HG03521 (cell line): ENCODE data around the gene ST3GAL3.

Source experiments
- ATAC-seq: cut with Tn5 transposase; IDR thresholded peaks from one replicate; pipeline ENCODE4 v1.9.1; 2021; ENCODE audit warnings: mild to moderate bottlenecking, moderate library complexity; ENCODE audit not compliant: unreplicated experiment

Gene ST3GAL3

DNA sequence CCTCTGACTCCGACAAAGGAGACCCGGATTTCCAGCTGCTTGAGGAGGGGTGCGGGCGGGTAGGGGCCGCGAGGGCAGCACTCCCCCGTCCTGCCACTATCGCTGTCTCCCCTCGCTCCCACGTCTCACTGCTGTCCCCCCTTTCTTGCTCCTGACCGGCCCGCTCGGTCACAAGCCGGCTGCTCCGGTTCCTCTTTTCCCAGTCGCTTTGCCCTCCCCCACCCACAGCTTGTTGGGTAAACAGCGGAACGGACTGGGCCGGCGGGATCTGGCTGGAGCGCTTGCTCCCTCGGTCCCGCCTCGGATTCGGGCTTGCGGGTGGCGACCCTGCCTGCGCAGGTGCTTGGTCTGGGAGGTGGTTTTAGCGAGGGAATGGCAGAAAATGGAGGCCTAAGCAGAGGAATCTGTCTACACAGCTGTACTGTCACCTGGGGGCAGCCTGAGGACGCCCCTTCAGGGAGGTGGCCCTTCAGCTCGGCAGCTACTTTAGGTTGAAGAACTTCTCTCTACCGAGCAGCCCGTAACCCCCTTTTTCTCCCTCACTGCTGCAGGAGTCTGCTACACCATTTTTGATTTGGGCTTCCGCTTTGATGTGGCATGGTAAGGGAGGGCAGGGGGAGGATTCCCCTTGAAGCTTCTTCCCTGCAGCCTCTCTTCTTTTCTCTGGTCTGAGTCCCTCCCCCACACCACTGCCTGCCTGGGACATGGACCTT is 268.1 kb downstream of the ST3GAL3 start:
- peak; percentile 8 for ATAC-seq

DNA sequence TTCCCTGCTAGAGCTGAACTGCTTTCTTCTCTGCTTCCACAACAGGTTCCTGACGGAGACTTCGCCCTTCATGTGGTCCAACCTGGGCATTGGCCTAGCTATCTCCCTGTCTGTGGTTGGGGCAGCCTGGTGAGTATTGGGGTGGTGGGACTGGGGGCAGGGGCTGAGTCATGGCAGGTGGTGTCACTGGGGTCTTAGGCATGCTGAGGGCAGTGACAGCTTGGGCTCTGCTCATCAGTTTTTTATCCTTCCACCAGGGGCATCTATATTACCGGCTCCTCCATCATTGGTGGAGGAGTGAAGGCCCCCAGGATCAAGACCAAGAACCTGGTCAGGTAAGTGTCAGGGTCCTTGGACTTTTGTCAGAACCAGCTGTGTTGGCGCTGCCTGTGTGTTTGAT is 268.7 kb downstream of the ST3GAL3 start:
- no peak for ATAC-seq

DNA sequence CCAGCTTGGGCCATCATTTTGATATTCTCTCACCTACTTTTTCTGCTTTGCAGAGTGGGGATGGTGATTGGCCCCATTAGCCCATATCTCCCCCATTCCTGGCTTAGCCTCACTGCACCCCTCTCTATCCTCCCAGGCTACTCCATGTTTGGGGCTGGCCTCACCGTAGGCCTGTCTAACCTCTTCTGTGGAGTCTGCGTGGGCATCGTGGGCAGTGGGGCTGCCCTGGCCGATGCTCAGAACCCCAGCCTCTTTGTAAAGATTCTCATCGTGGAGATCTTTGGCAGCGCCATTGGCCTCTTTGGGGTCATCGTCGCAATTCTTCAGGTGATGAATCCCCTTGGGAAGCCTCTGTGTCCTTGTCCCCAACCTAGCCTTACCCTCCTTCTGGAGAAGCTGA is 269.6 kb downstream of the ST3GAL3 start:
- no peak for ATAC-seq

DNA sequence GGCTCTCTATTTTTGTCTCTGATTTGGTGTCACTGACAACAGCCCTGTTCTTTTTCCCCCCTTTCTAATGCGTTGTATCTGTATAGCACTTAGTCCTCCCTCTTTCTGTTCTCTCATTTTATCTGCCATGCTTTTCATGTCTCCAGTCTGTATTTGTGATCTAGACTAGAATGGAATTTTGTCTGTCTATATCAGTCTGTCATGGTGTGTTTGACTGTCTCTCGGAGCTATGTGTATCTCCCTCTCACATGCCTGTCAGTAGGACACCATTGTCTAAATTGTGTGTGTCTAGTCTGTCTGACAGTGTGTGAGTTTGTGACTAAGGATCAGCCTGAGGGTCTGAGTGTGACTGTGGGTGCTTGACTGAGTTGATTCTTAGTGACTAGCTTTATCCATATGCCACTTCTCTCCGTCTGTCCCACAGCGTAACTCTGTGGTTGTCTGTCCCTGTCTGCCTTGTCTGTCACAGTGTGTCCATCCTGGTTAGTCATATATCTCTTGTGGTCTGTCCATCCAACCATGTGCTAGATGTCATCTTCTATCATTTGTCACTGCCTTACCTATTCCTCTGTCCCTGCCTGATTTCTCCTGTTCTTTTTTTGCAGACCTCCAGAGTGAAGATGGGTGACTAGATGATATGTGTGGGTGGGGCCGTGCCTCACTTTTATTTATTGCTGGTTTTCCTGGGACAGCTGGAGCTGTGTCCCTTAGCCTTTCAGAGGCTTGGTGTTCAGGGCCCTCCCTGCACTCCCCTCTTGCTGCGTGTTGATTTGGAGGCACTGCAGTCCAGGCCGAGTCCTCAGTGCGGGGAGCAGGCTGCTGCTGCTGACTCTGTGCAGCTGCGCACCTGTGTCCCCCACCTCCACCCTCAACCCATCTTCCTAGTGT is 270.3 kb downstream of the ST3GAL3 start:
- no peak for ATAC-seq

DNA sequence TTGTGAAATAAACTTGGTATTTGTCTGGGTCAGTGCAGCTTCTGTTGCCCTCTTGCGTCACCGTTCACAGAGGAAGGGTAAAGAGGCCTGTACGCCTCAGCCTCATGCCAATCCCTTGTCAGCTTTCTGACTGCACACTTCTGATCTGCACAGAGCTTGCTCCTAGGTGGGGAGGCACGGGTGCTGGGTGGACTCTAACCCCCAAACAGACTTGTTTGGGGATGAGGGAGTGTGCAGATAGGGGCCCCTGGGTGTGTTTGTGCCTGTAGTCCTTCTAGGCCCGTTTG is 270.9 kb downstream of the ST3GAL3 start:
- ATAC-seq, result no peak

DNA sequence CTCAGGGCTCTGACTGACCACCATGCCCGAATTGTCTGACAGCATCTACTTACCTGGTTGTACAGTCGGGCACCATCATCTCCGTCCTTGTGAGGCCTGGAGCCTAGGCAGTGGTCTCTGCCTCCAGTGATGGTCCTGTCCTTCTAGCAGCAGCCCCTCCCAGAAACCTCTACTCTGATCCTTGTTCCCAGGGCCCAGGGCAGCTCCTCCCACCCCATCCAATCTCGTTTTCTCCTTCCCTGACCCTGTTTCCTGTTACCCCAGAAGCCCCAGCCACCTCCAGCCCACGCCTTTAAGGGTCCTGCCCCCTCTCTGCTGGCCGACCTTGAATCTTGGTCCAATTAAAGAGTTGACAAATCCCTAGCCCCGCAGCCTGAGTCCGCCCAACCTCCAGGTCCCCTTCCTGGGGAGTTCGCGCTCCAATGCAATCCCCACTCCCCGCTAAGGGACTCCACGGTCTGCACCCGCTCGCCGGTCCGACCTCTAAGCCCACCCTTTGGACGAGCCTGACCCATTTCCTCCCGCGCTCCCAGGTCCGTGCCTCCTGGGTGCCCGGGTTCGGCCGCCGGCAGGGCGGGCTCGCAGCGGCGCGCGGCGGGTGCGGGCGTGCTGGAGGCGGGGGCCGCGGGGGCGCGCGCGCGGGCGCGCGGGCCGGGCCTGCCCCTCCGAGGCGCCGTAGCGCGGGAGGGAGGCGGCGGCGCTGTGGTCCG is 271.4 kb downstream of the ST3GAL3 start, which contains the start of gene B4GALT2:
Gene B4GALT2 (plus strand): TSS at position 660 of the 710 bp plus-strand sequence. CDS start 1,951 bp downstream, outside the sequence.
- ATAC-seq, result no peak

DNA sequence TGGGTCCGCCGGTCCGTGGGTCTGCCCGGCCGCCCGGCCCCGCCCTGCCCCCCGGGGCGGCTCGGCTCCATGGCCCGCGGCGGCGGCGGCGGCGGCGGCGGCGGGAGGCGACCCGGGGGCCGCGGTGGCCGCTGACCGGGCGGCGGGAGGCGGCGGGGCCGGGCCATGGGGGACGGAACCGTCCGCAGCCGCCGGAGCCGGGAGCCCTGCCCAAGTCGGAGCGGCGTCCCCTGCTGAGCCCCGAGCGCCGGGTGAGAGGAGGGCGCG is 271.9 kb downstream of the ST3GAL3 start:
- ATAC-seq, result no peak

DNA sequence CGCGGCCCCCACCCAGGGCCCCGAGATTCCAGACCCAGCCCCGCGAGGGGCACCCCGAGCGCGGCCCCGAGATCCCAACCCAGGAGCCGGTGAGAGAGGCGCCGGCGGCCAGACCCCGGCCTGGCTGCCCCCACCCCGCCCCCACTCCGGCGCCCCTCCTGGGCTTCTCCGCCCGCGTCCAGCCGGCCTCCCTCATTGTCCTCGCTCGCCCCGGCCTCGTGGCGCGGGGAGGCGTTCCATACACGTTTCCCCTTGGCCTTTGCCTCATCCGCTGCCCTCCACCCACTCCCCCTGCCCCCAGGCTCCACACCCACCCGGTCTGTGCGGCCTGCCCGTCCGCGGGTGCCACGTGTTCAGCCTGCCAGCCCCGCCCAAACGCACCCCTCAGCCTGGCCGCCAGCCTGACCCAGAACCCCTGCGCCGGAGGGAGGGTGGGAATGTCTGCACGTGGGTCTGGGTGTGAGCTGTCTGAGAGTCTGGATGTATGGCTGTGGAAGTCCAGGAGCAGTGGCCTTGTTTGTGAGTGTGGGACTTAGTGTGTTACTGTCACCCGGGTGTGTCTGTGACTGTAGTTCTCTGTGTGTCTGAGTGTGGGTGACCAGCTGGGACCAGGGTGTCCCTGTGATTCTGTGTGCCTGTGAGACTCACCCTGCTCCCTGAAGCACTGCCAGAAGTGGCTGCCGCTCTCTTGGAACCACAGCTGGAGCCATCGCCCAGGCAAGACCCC is 272.4 kb downstream of the ST3GAL3 start:
- ATAC-seq, result no peak

DNA sequence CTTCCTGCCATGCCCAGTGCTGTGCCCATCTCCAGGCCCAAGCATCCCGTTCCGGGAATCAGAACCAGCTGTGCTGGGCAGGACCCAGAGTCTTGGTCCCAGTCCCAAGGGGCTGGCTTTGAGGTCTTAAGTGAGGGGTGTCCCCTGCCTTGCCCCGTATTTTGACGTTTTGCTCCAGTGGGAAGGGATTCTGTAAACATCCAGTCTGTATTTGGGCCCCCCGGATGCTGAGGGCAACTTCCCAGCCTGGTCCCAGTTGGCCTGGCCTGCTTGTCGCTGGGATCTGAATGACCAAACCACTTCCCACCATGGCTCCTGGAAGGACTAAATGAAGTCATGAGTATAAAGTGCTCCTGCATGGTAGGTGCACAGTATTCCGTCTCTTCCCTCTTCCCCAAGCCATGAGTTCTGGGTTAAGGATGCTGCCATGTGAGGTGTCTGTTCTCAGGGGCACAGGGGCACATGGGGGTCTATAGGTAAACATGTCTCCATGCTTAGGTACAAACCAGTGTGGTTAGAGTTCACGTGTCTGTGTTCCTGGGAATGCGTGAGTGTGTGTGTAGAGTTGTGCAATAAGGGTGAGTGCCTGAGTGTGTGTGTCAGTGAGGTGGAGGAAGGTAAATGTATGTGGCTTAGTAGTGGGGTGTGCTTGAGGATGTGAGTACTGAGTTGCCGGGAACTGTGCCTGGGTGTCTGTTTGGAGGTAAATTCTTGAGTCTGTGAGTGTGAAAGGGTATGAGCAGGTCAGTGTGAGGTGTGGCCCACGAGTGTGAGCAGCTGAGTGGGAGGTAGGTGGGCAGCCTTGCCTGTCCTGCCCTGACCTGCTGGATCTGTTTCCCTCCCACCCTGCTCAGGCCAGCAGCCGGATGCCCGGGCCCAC is 273.2 kb downstream of the ST3GAL3 start:
- ATAC-seq, result no peak
